ENCODE results near the gene PEX14.

The PEX14 gene

GRCh38 chr1:10520952-10521351 lies 46.2 kb downstream of the PEX14 start:
- DNase-seq, result no peak

- no peak for DNase-seq
Observed at GRCh38 chr1:10521537-10522157, 46.9 kb downstream of the PEX14 start.

GRCh38 chr1:10522322-10522860 lies 47.6 kb downstream of the PEX14 start:
- DNase-seq, result no peak

- DNase-seq, result no peak
Observed at GRCh38 chr1:10525208-10525607, 50.5 kb downstream of the PEX14 start.

GRCh38 chr1:10528066-10529014 lies 53.6 kb downstream of the PEX14 start:
- peak; percentile 96 for DNase-seq

- no peak for DNase-seq
Observed at GRCh38 chr1:10529091-10529490, 54.3 kb downstream of the PEX14 start.

- no peak for DNase-seq
Observed at GRCh38 chr1:10529765-10530164, 55.0 kb downstream of the PEX14 start.

GRCh38 chr1:10530281-10530740 lies 55.6 kb downstream of the PEX14 start:
- DNase-seq, result peak; percentile 81

- peak; percentile 88 for DNase-seq
Observed at GRCh38 chr1:10530756-10531495, 56.2 kb downstream of the PEX14 start.

- DNase-seq, result no peak
Observed at GRCh38 chr1:10532362-10532761, 57.6 kb downstream of the PEX14 start.

- no peak for DNase-seq
Observed at GRCh38 chr1:10534519-10534918, 59.8 kb downstream of the PEX14 start.

GRCh38 chr1:10536133-10536770 lies 61.5 kb downstream of the PEX14 start:
- DNase-seq, result no peak

GRCh38 chr1:10537082-10537766 lies 62.5 kb downstream of the PEX14 start:
- DNase-seq, result no peak

GRCh38 chr1:10538646-10539355 lies 64.1 kb downstream of the PEX14 start:
- no peak for DNase-seq

GRCh38 chr1:10539411-10540043 lies 64.8 kb downstream of the PEX14 start:
- peak; percentile 78 for DNase-seq

- DNase-seq, result peak; percentile 70
Observed at GRCh38 chr1:10540277-10541005, 65.7 kb downstream of the PEX14 start.

GRCh38 chr1:10541286-10541685 lies 66.5 kb downstream of the PEX14 start:
- DNase-seq, result no peak

GRCh38 chr1:10544239-10544638 lies 69.5 kb downstream of the PEX14 start:
- DNase-seq, result no peak

GRCh38 chr1:10546896-10547295 lies 72.1 kb downstream of the PEX14 start:
- DNase-seq, result no peak

All from fibroblast of skin of right biceps (primary cell).